SK-N-MC (cell line): ENCODE measurements around the gene GPC5.

ENCODE experiments used
- EZH2 ChIP-seq: fragments of 200-600 bp; sonication (generic); IDR thresholded peaks from one replicate; pipeline ENCODE4 v1.6.1; 2017; ENCODE audit warnings: antibody characterized with exemption
- FOXP2 ChIP-seq: optimal IDR thresholded peaks from 2 replicates; pipeline ENCODE3; 2011; ENCODE audit warnings: mild to moderate bottlenecking, moderate library complexity; ENCODE audit not compliant: insufficient read depth; ENCODE audit errors: extremely low read length, control extremely low read depth
- POLR2AphosphoS5 ChIP-seq: IDR thresholded peaks from 2 replicates; pipeline ENCODE4 v1.6.1; 2012; ENCODE audit warnings: mild to moderate bottlenecking, low read depth, low read length, borderline replicate concordance

- TF ChIP-seq POLR2AphosphoS5 (no peak), EZH2 (no peak), FOXP2 (no peak)
Observed at GRCh38 chr13:92346046-92346445, 947.6 kb downstream of the GPC5 start.
